GM19351 (cell line): ENCODE results near the gene HYCC1.
"Not testable (repeated sequence)": the region's sequence is repeated elsewhere in the genome, so short reads cannot be mapped to it uniquely, and the experiment has no call there.

Source experiments
- ATAC-seq: cut with Tn5 transposase; IDR thresholded peaks from one replicate; pipeline ENCODE4 v1.9.1; 2021; ENCODE audit warnings: mild to moderate bottlenecking, moderate library complexity; ENCODE audit not compliant: unreplicated experiment

The HYCC1 gene

GRCh38 chr7:22989643-22990587, 24.0 kb downstream of the HYCC1 start:
- ATAC-seq, result no peak

- no peak for ATAC-seq
Measured at GRCh38 chr7:22985436-22985835, 28.5 kb downstream of the HYCC1 start.

GRCh38 chr7:22983257-22983855, 30.6 kb downstream of the HYCC1 start:
- no peak for ATAC-seq

GRCh38 chr7:22980422-22980821, 33.5 kb downstream of the HYCC1 start:
- ATAC-seq, result no peak

GRCh38 chr7:22979861-22980260, 34.1 kb downstream of the HYCC1 start:
- no peak for ATAC-seq

GRCh38 chr7:22979251-22979650, 34.7 kb downstream of the HYCC1 start:
- no peak for ATAC-seq

GRCh38 chr7:22974636-22975035, 39.3 kb downstream of the HYCC1 start:
- not testable (repeated sequence) for ATAC-seq

- ATAC-seq, result no peak
Measured at GRCh38 chr7:22972207-22972606, 41.7 kb downstream of the HYCC1 start.

GRCh38 chr7:22969010-22969431, 44.9 kb downstream of the HYCC1 start:
- ATAC-seq, result no peak
